Muscle layer of duodenum (tissue), 2 donors: ENCODE results near the gene NKD2.
"Not testable (repeated sequence)": the region's sequence is repeated elsewhere in the genome, so short reads cannot be mapped to it uniquely, and the experiment has no call there.

Experiments
- H3K27ac ChIP-seq: one replicate; pipeline ENCODE4 v1.7.0; 2013; ENCODE audit warnings: mild to moderate bottlenecking, low read length
- H3K27me3 ChIP-seq: one replicate; pipeline ENCODE4 v1.7.0; 2013; ENCODE audit warnings: low read depth, mild to moderate bottlenecking, control low read depth, low read length
- H3K36me3 ChIP-seq, 2 donors: one replicate each; pipeline ENCODE4 v1.7.0; 2013; ENCODE audit warnings: low read length in 2 of 2, control low read depth in 1 of 2, mild to moderate bottlenecking in 1 of 2; ENCODE audit not compliant: insufficient read depth in 2 of 2, control insufficient read depth in 1 of 2
- H3K4me1 ChIP-seq, 2 donors: one replicate each; pipeline ENCODE4 v1.7.0; 2013; ENCODE audit warnings: low read length in 2 of 2, mild to moderate bottlenecking in 2 of 2, control low read depth in 1 of 2, moderate library complexity in 1 of 2; ENCODE audit not compliant: insufficient read depth in 2 of 2, control insufficient read depth in 1 of 2
- H3K4me3 ChIP-seq, 2 donors: one replicate each; pipeline ENCODE4 v1.7.0; 2013; ENCODE audit warnings: low read length in 2 of 2, low read depth in 1 of 2, mild to moderate bottlenecking in 1 of 2
- H3K9me3 ChIP-seq, 2 donors: one replicate each; pipeline ENCODE4 v1.7.0; 2013; ENCODE audit warnings: low read length in 2 of 2, control low read depth in 1 of 2, mild to moderate bottlenecking in 1 of 2; ENCODE audit not compliant: control insufficient read depth in 1 of 2
- donor health status: healthy.

The NKD2 gene

GRCh38 chr5:1076406-1076805, 67.8 kb downstream of the NKD2 start:
- H3K27ac ChIP-seq = no peak overlapping the region
- H3K4me1 ChIP-seq = no peaks in the 10 kb centered on the region
- H3K9me3 ChIP-seq = no peaks in the 10 kb centered on the region
- H3K27me3 ChIP-seq = no peaks in the 10 kb centered on the region
- no peak overlapping the region for H3K4me3 ChIP-seq
- peaks cover 11 to 73% of the 10 kb centered on the region in 2 donors for H3K36me3 ChIP-seq

- Histone ChIP-seq H3K4me1 (no peaks in the 10 kb centered on the region), H3K27me3 (no peaks in the 10 kb centered on the region), H3K4me3 (no peak overlapping the region), H3K9me3 (no peaks in the 10 kb centered on the region), H3K27ac (no peak overlapping the region), H3K36me3 (peaks cover 11 to 77% of the 10 kb centered on the region in 2 donors)
These were observed 68.4 kb downstream of the NKD2 start for GRCh38 chr5:1077026-1077425.

GRCh38 chr5:1077491-1078020, 69.0 kb downstream of the NKD2 start:
- Histone ChIP-seq H3K4me1 (no peaks in the 10 kb centered on the region), H3K36me3 (peaks cover 11 to 77% of the 10 kb centered on the region in 2 donors), H3K4me3 (no peak overlapping the region), H3K9me3 (no peaks in the 10 kb centered on the region), H3K27me3 (no peaks in the 10 kb centered on the region), H3K27ac (no peak overlapping the region)

DNA sequence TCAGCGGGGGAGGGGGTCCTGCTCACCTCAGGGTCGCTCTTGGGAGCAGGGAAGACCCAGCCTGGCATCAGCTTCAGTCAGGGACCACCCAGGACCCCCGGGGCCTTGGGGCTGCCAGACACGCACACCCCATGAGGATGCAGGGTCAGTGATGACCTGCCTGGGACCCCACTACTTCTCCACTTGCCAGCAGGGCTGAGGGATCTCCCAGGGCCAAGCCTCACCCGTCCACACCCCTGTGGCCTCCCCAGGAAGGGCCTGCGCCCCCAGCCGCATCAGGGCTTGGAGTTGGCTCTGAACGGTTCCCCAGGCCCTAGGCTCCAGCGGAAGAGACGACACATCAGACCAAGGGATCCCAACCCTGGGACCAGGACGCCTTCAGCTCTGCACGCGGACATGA, 69.6 kb downstream of the NKD2 start:
- no peak overlapping the region for H3K27ac ChIP-seq
- no peaks in the 10 kb centered on the region for H3K9me3 ChIP-seq
- peaks cover 11 to 77% of the 10 kb centered on the region in 2 donors for H3K36me3 ChIP-seq
- H3K4me1 ChIP-seq = no peaks in the 10 kb centered on the region
- no peak overlapping the region for H3K4me3 ChIP-seq
- no peaks in the 10 kb centered on the region for H3K27me3 ChIP-seq

GRCh38 chr5:1078851-1079250, 70.2 kb downstream of the NKD2 start:
- Histone ChIP-seq H3K27ac (no peak overlapping the region), H3K27me3 (no peaks in the 10 kb centered on the region), H3K4me3 (no peak overlapping the region), H3K9me3 (no peaks in the 10 kb centered on the region), H3K4me1 (no peaks in the 10 kb centered on the region), H3K36me3 (peaks cover 11 to 77% of the 10 kb centered on the region in 2 donors)

DNA sequence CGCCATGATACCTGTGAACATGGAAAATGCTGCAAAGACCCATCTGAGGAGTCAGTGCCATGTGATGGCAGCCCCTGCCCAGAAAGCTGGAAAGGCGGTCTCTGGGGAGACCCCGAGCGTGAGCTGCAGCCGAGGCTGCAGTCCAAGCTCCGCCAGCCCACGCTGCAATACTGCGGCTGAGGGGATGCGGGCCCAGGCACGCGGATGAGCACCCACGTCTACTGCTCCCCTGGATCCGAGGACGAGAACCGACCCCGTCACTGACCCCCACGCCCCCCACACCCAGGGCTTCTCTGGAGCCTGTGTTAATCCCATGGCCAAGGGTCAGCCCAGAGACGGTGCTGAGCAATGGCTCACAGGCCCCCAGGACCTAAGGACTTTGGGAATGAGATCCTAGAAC, 70.9 kb downstream of the NKD2 start:
- H3K4me1 ChIP-seq = no peaks in the 10 kb centered on the region
- H3K4me3 ChIP-seq = no peak overlapping the region
- H3K36me3 ChIP-seq = peaks cover 16 to 77% of the 10 kb centered on the region in 2 donors
- no peak overlapping the region for H3K27ac ChIP-seq
- no peaks in the 10 kb centered on the region for H3K9me3 ChIP-seq
- no peaks in the 10 kb centered on the region for H3K27me3 ChIP-seq

- Histone ChIP-seq H3K4me3 (no peak overlapping the region), H3K27me3 (no peaks in the 10 kb centered on the region), H3K27ac (no peak overlapping the region), H3K9me3 (no peaks in the 10 kb centered on the region), H3K4me1 (no peaks in the 10 kb centered on the region), H3K36me3 (peaks cover 16 to 77% of the 10 kb centered on the region in 2 donors)
These were observed 71.4 kb downstream of the NKD2 start for GRCh38 chr5:1079961-1080360.

DNA sequence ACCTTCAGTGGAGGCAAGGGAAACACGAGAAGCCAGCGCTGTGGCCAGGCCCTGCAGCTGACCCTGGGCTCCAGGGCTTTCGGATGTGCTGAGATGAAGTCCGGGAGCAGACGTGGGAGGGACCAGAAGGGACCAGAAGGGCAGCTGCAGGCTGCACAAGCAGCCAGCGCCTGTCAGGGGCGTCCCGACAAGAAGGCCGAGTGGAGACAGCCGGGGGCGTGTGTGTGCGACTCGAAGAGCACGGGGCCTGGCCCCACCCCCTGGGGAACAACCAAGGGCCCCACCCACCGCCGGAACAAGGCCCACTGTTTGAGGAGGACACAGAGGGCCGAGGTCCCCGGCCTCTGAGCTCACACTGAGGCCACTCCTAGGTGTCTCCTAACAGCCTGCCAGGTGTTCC, 71.8 kb downstream of the NKD2 start:
- Histone ChIP-seq H3K36me3 (peaks cover 16 to 77% of the 10 kb centered on the region in 2 donors), H3K4me1 (no peaks in the 10 kb centered on the region), H3K9me3 (no peaks in the 10 kb centered on the region), H3K4me3 (no peak overlapping the region), H3K27me3 (no peaks in the 10 kb centered on the region), H3K27ac (no peak overlapping the region)

DNA sequence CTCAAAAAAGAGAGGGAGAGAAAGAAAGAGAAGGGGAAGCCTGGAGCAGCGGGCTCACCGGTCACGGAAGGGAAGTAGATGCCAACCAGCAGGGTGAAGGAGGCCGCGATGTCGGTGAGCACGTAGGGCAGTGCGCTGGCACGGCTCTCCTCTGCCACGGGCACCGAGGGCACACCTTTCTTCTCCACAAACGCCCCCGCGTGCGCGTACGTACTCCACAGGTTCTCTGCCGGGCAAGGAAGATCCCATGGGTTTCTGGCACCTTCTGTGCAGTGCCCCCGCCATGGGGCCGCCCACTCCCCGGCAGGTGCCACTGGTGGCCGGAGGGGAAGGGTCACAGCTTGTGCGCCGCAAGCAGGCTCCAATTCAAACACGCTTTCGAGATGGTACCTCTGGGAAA, 72.9 kb downstream of the NKD2 start:
- H3K27ac ChIP-seq = no peak overlapping the region
- no peak overlapping the region for H3K4me3 ChIP-seq
- no peaks in the 10 kb centered on the region for H3K27me3 ChIP-seq
- no peaks in the 10 kb centered on the region for H3K9me3 ChIP-seq
- peaks cover 22 to 77% of the 10 kb centered on the region in 2 donors for H3K36me3 ChIP-seq
- H3K4me1 ChIP-seq = no peaks in the 10 kb centered on the region

DNA sequence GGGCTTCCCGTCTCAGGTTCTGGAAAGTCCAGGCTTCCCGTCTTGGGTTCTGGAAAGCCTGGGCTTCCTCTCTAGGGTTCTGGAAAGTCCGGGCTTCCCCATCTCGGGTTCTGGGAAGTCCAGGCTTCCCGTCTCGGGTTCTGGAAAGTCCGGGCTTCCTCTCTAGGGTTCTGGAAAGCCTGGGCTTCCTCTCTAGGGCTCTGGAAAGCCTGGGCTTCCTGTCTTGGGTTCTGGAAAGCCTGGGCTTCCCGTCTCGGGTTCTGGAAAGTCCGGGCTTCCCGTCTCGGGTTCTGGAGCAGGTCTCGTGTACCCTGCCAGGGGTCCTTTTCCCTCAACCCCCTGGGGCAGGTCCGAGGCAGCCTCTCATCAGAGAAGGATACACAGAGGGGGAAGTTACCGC, 74.4 kb downstream of the NKD2 start:
- peaks cover 21 to 77% of the 10 kb centered on the region in 2 donors for H3K36me3 ChIP-seq
- H3K27me3 ChIP-seq, H3K4me3 ChIP-seq, H3K4me1 ChIP-seq, H3K9me3 ChIP-seq, H3K27ac ChIP-seq: not testable (repeated sequence)

- H3K27me3 ChIP-seq = no peaks in the 10 kb centered on the region
- no peaks in the 10 kb centered on the region for H3K4me1 ChIP-seq
- no peaks in the 10 kb centered on the region for H3K9me3 ChIP-seq
- no peak overlapping the region for H3K27ac ChIP-seq
- H3K36me3 ChIP-seq = peaks cover 21 to 80% of the 10 kb centered on the region in 2 donors
- H3K4me3 ChIP-seq = no peak overlapping the region
These were observed 75.4 kb downstream of the NKD2 start for GRCh38 chr5:1083823-1084605.

- H3K36me3 ChIP-seq = peaks cover 17 to 79% of the 10 kb centered on the region in 2 donors
- no peak overlapping the region for H3K4me3 ChIP-seq
- H3K9me3 ChIP-seq = no peaks in the 10 kb centered on the region
- no peak overlapping the region for H3K27ac ChIP-seq
- H3K27me3 ChIP-seq = no peaks in the 10 kb centered on the region
- no peaks in the 10 kb centered on the region for H3K4me1 ChIP-seq
These were observed 76.8 kb downstream of the NKD2 start for GRCh38 chr5:1085391-1085790.
